Uterus (tissue), 4 donors: Measurements from ENCODE around the gene NKAIN2. TPM values are rescaled to one million over a fixed set of nuclear protein-coding genes. Genes with fewer than 3 reads are reported as not detected.

Source experiments
- DNase-seq, 2 donors: peaks; one replicate each; pipeline ENCODE4 v3.0.0-alpha.2; 2019 to 2020
- H3K27ac ChIP-seq, 2 donors: fragments of 200-600 bp; sonication (generic); 1 replicate in 1 of 2; 2 replicates in 1 of 2; pipeline ENCODE4 v1.5.1; 2016 to 2018
- H3K27me3 ChIP-seq, 2 donors: fragments of 200-600 bp; sonication (generic); one replicate each; pipeline ENCODE4 v1.5.1; 2018 to 2019; ENCODE audit warnings: control low read depth in 1 of 2
- H3K36me3 ChIP-seq, 2 donors: fragments of 200-600 bp; sonication (generic); one replicate each; pipeline ENCODE4 v1.5.1; 2019; ENCODE audit warnings: control low read depth in 1 of 2
- H3K4me1 ChIP-seq, 2 donors: fragments of 200-600 bp; sonication (generic); one replicate each; pipeline ENCODE4 v1.5.1; 2018 to 2019; ENCODE audit warnings: control low read depth in 1 of 2
- H3K4me3 ChIP-seq, 2 donors: fragments of 200-600 bp; sonication (generic); 1 replicate in 1 of 2; 2 replicates in 1 of 2; pipeline ENCODE4 v1.5.1; 2018 to 2019; ENCODE audit warnings: mild to moderate bottlenecking in 1 of 2
- H3K9me3 ChIP-seq, 2 donors: fragments of 200-600 bp; sonication (generic); one replicate each; pipeline ENCODE4 v1.5.1; 2019; ENCODE audit warnings: control low read depth in 1 of 2
- POLR2A ChIP-seq, 2 donors: fragments of 450-650 bp; IDR thresholded peaks; one replicate each; pipeline ENCODE4 v1.6.1; 2016; ENCODE audit warnings: antibody characterized with exemption in 2 of 2, mild to moderate bottlenecking in 1 of 2, moderate library complexity in 1 of 2
- intact Hi-C: fragments of 100-400 bp; cut with DNase I; formaldehyde crosslinking; loops from one replicate; pipeline ENCODE4 v1.15.1; 2023; ENCODE audit warnings: low total_unique reads
- total RNA-seq, 4 donors: library from RNA; depleted of rRNA in 3 of 4; stranded (reverse); fragments of >200 nt in 3 of 4; gene quantifications; one replicate each; pipeline versions ENCODE4 v1.1.0 to v1.2.4, GENCODE V29; 2014 to 2023
- TF ChIP-seq, protein P1 (sequence below), 4 experiments: fragments of 200-600 bp in 2 of 4; fragments of 450-650 bp in 2 of 4; sonication (generic) in 2 of 4; IDR thresholded peaks; one replicate each; pipeline ENCODE4 v1.5.1; 2016 to 2019; ENCODE audit warnings: antibody characterized with exemption in 4 of 4, mild to moderate bottlenecking in 2 of 4, moderate library complexity in 1 of 4
- donor health status: DM: yes; HTN: yes; CAD: no.

The NKAIN2 gene
- total RNA-seq, 4 donors from 2014 or later: 0.59 to 1.1 (median 1.0) TPM; not detected in 1

DNA sequence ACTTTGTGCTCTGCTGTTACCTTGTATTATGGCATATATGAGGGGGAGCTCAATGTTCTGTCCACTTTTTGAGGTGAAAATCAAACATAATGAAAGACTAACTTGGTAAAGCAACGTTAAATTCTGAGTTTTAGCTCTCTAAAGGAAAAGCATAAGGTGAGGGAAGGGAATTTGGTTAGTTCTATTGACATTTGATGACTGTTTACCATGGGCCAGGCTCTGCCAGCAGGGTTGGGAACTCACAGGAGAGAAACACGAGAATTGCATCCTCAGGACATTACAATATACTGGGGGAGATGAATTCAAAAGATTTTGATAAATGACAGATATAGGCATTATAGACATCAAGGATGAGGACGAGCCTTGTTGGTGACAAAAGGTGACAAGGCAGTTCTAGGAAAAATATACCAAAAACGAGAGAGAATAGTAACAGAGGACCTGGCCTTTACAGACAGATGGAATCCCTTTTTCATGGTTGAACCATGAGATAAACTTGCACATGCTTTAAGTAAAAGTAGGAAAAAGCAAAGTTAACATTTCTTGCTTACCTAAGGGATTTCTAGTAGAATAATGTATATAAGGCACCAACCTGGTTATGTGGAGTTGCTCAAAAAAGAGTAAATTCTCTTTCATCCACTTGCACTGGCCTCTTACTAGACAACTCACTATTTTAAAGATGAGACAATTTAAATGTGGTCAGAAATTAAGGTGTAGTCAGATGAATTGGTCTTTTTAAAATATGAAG, 191.4 kb downstream of the NKAIN2 start:
- no peak for DNase-seq
- Histone ChIP-seq H3K4me1 (no peaks in the 10 kb centered on the region), H3K27ac (no peak overlapping the region), H3K9me3 (no peaks in the 10 kb centered on the region), H3K4me3 (no peak overlapping the region), H3K27me3 (no peaks in the 10 kb centered on the region), H3K36me3 (no peaks in the 10 kb centered on the region)
- TF ChIP-seq POLR2A (IDR thresholded peaks at IDR 0.05): no peak
- TF ChIP-seq, protein P1, sequence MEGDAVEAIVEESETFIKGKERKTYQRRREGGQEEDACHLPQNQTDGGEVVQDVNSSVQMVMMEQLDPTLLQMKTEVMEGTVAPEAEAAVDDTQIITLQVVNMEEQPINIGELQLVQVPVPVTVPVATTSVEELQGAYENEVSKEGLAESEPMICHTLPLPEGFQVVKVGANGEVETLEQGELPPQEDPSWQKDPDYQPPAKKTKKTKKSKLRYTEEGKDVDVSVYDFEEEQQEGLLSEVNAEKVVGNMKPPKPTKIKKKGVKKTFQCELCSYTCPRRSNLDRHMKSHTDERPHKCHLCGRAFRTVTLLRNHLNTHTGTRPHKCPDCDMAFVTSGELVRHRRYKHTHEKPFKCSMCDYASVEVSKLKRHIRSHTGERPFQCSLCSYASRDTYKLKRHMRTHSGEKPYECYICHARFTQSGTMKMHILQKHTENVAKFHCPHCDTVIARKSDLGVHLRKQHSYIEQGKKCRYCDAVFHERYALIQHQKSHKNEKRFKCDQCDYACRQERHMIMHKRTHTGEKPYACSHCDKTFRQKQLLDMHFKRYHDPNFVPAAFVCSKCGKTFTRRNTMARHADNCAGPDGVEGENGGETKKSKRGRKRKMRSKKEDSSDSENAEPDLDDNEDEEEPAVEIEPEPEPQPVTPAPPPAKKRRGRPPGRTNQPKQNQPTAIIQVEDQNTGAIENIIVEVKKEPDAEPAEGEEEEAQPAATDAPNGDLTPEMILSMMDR (IDR thresholded peaks at IDR 0.05): no peak
- intact Hi-C loops: no loop called here

DNA sequence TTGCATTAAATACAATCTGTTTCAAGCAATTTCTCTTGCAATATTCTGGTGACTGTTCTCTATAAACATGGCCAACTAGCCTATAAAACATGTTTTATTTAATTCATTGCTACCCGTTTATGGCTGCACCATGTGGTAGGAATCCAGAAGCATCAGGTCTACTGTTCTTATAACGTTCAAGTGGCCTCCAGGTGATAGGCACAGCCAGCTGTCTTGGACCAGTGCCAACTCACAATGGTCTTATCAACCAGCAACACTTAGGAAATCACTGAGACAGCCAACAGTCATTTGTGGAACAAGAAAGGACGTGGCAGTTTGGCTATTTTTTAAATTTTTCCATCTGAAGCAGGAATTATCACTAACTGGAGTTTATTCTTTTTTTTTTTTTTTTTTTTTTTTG, 193.6 kb downstream of the NKAIN2 start:
- no peak for TF ChIP-seq POLR2A (IDR thresholded peaks at IDR 0.05)
- TF ChIP-seq, protein P1 (IDR thresholded peaks at IDR 0.05): no peak
- Histone ChIP-seq H3K36me3 (no peaks in the 10 kb centered on the region), H3K4me1 (no peaks in the 10 kb centered on the region), H3K27me3 (no peaks in the 10 kb centered on the region), H3K27ac (no peak overlapping the region), H3K9me3 (no peaks in the 10 kb centered on the region), H3K4me3 (no peak overlapping the region)
- intact Hi-C loops: no loop called here
- no peak for DNase-seq

DNA sequence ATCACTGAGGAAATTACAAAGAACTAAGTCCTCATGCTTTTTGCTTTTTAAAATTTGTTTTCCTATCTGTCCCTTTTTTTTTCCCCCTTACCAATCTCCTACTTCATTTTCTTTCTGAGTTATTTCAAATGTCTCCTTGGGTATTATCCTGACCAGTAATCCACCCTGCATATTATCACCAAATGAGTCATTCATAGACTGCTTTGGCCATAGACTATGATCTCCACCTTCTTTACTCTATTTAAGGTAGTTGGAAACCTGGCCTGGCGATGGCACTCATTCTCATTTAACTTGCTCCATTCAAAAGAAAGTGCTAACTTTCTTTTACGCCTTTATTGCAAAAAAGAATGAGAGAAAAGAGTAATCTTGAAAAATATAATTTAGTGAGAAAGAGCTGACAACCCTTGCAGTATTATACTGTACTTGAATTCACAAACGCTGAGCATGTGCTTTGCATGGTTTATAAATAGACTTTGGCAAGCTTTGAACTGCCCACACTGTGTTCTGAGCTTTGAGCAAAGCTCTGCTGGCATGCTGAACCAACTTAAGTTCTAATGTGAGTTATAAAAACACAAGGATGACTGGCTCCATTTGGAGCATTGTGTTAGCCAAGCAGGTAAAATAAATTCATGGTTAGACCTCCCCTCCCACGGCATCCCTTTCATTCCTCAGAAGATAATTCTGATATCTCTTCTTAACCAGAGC, 198.9 kb downstream of the NKAIN2 start:
- H3K4me1 ChIP-seq: no peaks in the 10 kb centered on the region
- intact Hi-C loops: no loop called here
- H3K4me3 ChIP-seq: no peak overlapping the region
- H3K9me3 ChIP-seq: no peaks in the 10 kb centered on the region
- no peak overlapping the region for H3K27ac ChIP-seq
- no peaks in the 10 kb centered on the region for H3K36me3 ChIP-seq
- no peaks in the 10 kb centered on the region for H3K27me3 ChIP-seq
- TF ChIP-seq, protein P1 (IDR thresholded peaks at IDR 0.05): no peak
- TF ChIP-seq POLR2A (IDR thresholded peaks at IDR 0.05): no peak
- DNase-seq: no peak

DNA sequence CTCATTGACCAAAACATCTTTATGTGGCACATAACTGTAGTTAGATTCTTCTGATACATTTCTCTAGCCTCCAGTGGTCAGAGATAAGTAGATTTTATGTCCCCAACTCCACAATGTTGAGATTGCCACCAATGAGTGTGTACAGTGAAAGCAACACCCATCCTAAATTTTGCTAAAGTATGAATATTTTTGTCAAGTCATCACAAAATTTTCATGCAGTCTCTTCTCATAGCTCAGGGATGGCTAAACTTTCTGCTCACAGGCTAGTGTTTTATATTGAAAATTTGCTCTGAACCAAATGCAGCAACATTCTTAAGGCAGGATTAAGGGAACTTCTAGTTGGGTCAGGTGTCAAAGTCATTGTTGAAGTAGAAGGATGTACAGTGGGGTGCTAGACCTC, 203.6 kb downstream of the NKAIN2 start:
- H3K4me1 ChIP-seq: no peaks in the 10 kb centered on the region
- DNase-seq: no peak
- TF ChIP-seq, protein P1 (IDR thresholded peaks at IDR 0.05): no peak
- no peak for TF ChIP-seq POLR2A (IDR thresholded peaks at IDR 0.05)
- H3K27ac ChIP-seq: no peak overlapping the region
- no peak overlapping the region for H3K4me3 ChIP-seq
- H3K9me3 ChIP-seq: no peaks in the 10 kb centered on the region
- intact Hi-C loops: no loop called here
- H3K36me3 ChIP-seq: no peaks in the 10 kb centered on the region
- no peaks in the 10 kb centered on the region for H3K27me3 ChIP-seq
